Neuronal stem cell (in vitro differentiated cells): ENCODE measurements around the gene RARRES2. TPM values are rescaled to one million over a fixed set of nuclear protein-coding genes. Genes with fewer than 3 reads are reported as not detected.

Experiments used
- DNase-seq: peaks from one replicate; pipeline ENCODE4 v3.0.0-alpha.2; 2013; ENCODE audit warnings: low spot score
- H2AFZ ChIP-seq: one replicate; pipeline ENCODE4 v1.6.1; 2013; ENCODE audit warnings: mild to moderate bottlenecking, low read length, inconsistent platforms
- H2AK5ac ChIP-seq: 2 replicates; pipeline ENCODE4 v1.6.1; 2013; ENCODE audit warnings: low read depth, mild to moderate bottlenecking, inconsistent platforms, low read length, moderate library complexity, mixed read lengths
- H2BK120ac ChIP-seq: 2 replicates; pipeline ENCODE4 v1.6.1; 2013; ENCODE audit warnings: low read depth, mild to moderate bottlenecking, inconsistent platforms, low read length, moderate library complexity, mixed read lengths
- H2BK12ac ChIP-seq: one replicate; pipeline ENCODE4 v1.6.1; 2013; ENCODE audit warnings: low read length, inconsistent platforms
- H2BK15ac ChIP-seq: 2 replicates; pipeline ENCODE4 v1.6.1; 2013; ENCODE audit warnings: mild to moderate bottlenecking, low read length, inconsistent platforms, mixed read lengths
- H2BK5ac ChIP-seq: one replicate; pipeline ENCODE4 v1.6.1; 2013; ENCODE audit warnings: inconsistent platforms, mild to moderate bottlenecking, low read length, moderate library complexity
- H3K14ac ChIP-seq: one replicate; pipeline ENCODE4 v1.6.1; 2013; ENCODE audit warnings: low read length, inconsistent platforms
- H3K18ac ChIP-seq: 2 replicates; pipeline ENCODE4 v1.6.1; 2013; ENCODE audit warnings: low read length, inconsistent platforms
- H3K23ac ChIP-seq: 2 replicates; pipeline ENCODE4 v1.6.1; 2013; ENCODE audit warnings: low read depth, mild to moderate bottlenecking, mixed read lengths, low read length, inconsistent platforms; ENCODE audit not compliant: poor library complexity
- H3K27ac ChIP-seq: replicated peaks from 3 replicates; pipeline ENCODE4 v1.5.1; 2013; ENCODE audit warnings: low read length, inconsistent platforms
- H3K27me3 ChIP-seq, 3 experiments: 2 replicates each; pipeline ENCODE4 v1.6.1; 2013; ENCODE audit warnings: low read length in 3 of 3, mild to moderate bottlenecking in 2 of 3, inconsistent platforms in 1 of 3, low read depth in 1 of 3, mixed read lengths in 1 of 3, moderate library complexity in 1 of 3; ENCODE audit not compliant: control insufficient read depth in 3 of 3, insufficient read depth in 3 of 3
- H3K36me3 ChIP-seq, 2 donors: replicated peaks in 1 of 2; 2 replicates each; pipeline ENCODE4 v1.6.1; 2013; ENCODE audit warnings: low read length in 2 of 2; ENCODE audit not compliant: control insufficient read depth in 2 of 2, insufficient read depth in 2 of 2
- H3K4ac ChIP-seq: 2 replicates; pipeline ENCODE4 v1.6.1; 2013; ENCODE audit warnings: inconsistent platforms, mild to moderate bottlenecking, low read length, moderate library complexity
- H3K4me1 ChIP-seq, 2 donors: 1 replicate in 1 of 2; 2 replicates in 1 of 2; pipeline ENCODE4 v1.6.1; 2013; ENCODE audit warnings: low read length in 2 of 2, low read depth in 1 of 2; ENCODE audit not compliant: control insufficient read depth in 2 of 2, insufficient read depth in 1 of 2
- H3K4me2 ChIP-seq: one replicate; pipeline ENCODE4 v1.6.1; 2013; ENCODE audit warnings: mild to moderate bottlenecking, low read length, inconsistent platforms; ENCODE audit not compliant: insufficient read depth, poor library complexity, severe bottlenecking
- H3K4me3 ChIP-seq, 2 donors: 2 replicates each; pipeline ENCODE4 v1.5.1; 2013; ENCODE audit warnings: low read length in 2 of 2, mild to moderate bottlenecking in 2 of 2, inconsistent platforms in 1 of 2, moderate library complexity in 1 of 2
- H3K79me1 ChIP-seq: one replicate; pipeline ENCODE4 v1.6.1; 2013; ENCODE audit warnings: low read depth, mild to moderate bottlenecking, inconsistent platforms, low read length, moderate library complexity
- H3K9ac ChIP-seq: one replicate; pipeline ENCODE4 v1.6.1; 2013; ENCODE audit warnings: mild to moderate bottlenecking, low read depth, low read length, inconsistent platforms; ENCODE audit not compliant: poor library complexity
- H3K9me3 ChIP-seq, 2 donors: replicated peaks in 1 of 2; 2 replicates each; pipeline versions ENCODE3 to v1.6.1; 2013; ENCODE audit warnings: low read length in 2 of 2, mild to moderate bottlenecking in 2 of 2, inconsistent platforms in 1 of 2, low read depth in 1 of 2, mixed read lengths in 1 of 2, moderate library complexity in 1 of 2; ENCODE audit not compliant: control insufficient read depth in 2 of 2, insufficient read depth in 1 of 2
- H4K8ac ChIP-seq: one replicate; pipeline ENCODE4 v1.6.1; 2013; ENCODE audit warnings: low read depth, mild to moderate bottlenecking, inconsistent platforms, low read length, moderate library complexity
- H4K91ac ChIP-seq: one replicate; pipeline ENCODE4 v1.6.1; 2013; ENCODE audit warnings: low read length, low read depth, mild to moderate bottlenecking, inconsistent platforms; ENCODE audit not compliant: poor library complexity
- WGBS, 2 donors: extraction: QIAGEN DNeasy Blood & Tissue Kit; methylation state at CpG; one replicate each; pipeline ENCODE4 v1.1.7; 2013; ENCODE audit warnings: missing lambda C conversion rate in 2 of 2, mixed read lengths in 1 of 2; ENCODE audit not compliant: insufficient read length in 2 of 2, insufficient replicate concordance in 1 of 2; ENCODE audit errors: extremely low coverage in 2 of 2; 5-methylcytosine and 5-hydroxymethylcytosine counted together
- polyA plus RNA-seq, 2 experiments: library from polyadenylated mRNA; stranded (reverse); fragments of 200-250 nt; gene quantifications; one replicate each; pipeline ENCODE4 v1.2.3, GENCODE V29; 2013

The RARRES2 gene
- polyA plus RNA-seq (2013, experiment 1 of 2), result 0.99 TPM
- 1.0 TPM for polyA plus RNA-seq (2013, experiment 2 of 2)

- H3K27me3 ChIP-seq, result peaks cover 13 to 49% (median 37%) of the 10 kb centered on the region in 3 experiments
- no peaks in the 10 kb centered on the region for H3K36me3 ChIP-seq
- H3K23ac ChIP-seq, result peak within 1 kb of the TSS; percentile 61
- no peak within 1 kb of the TSS for H3K4ac ChIP-seq
- no peak within 1 kb of the TSS for H4K91ac ChIP-seq
- no peak within 1 kb of the TSS for H3K27ac ChIP-seq
- no peak for DNase-seq
- H2AK5ac ChIP-seq, result peak within 1 kb of the TSS; percentile 36
- H2BK15ac ChIP-seq, result peak within 1 kb of the TSS; percentile 77
- H3K79me1 ChIP-seq, result no peaks in the 10 kb centered on the region
- peak within 1 kb of the TSS; percentile 86 for H2AFZ ChIP-seq
- peak within 1 kb of the TSS; percentile 89 for H3K18ac ChIP-seq
- no CpG with 5 or more reads among the region's 49 CpGs for whole genome bisulfite sequencing, 2 donors
- H2BK120ac ChIP-seq, result no peak within 1 kb of the TSS
- H3K14ac ChIP-seq, result no peak within 1 kb of the TSS
- peaks cover 3 to 5% of the 10 kb centered on the region in 2 donors for H3K9me3 ChIP-seq
- peak within 1 kb of the TSS; percentile 30 for H3K9ac ChIP-seq
- H3K4me3 ChIP-seq, result peak within 1 kb of the TSS; percentile 43 to 70
- H3K4me1 ChIP-seq, result peaks cover 10% of the 10 kb centered on the region in 2 donors
- H4K8ac ChIP-seq, result no peak within 1 kb of the TSS
- H2BK12ac ChIP-seq, result no peak within 1 kb of the TSS
- H3K4me2 ChIP-seq, result peak within 1 kb of the TSS; percentile 75
- H2BK5ac ChIP-seq, result peak within 1 kb of the TSS; percentile 43
Measured at GRCh38 chr7:150341263-150342120, at the start of gene RARRES2. RARRES2 (minus strand) TSS chr7:150341629; CDS start chr7:150340609, 1,020 bp downstream.

GRCh38 chr7:150390205-150390604, 48.8 kb upstream of the RARRES2 start:
- Histone ChIP-seq H2BK120ac (no peak overlapping the region), H3K9ac (no peak overlapping the region), H3K23ac (no peak overlapping the region), H3K27me3 (no peaks in the 10 kb centered on the region), H3K4me3 (no peak overlapping the region), H3K18ac (peak overlapping the region; percentile 63), H3K4me1 (peaks cover 15 to 19% of the 10 kb centered on the region in 2 donors), H3K4me2 (no peak overlapping the region), H3K4ac (no peak overlapping the region), H4K8ac (no peak overlapping the region), H2BK15ac (no peak overlapping the region), H2BK5ac (no peak overlapping the region), H3K14ac (no peak overlapping the region), H3K9me3 (no peaks in the 10 kb centered on the region), H3K79me1 (peaks cover 7% of the 10 kb centered on the region), H2AK5ac (no peak overlapping the region), H2AFZ (no peak overlapping the region), H2BK12ac (no peak overlapping the region), H3K36me3 (peaks cover 14 to 49% of the 10 kb centered on the region in 2 donors), H3K27ac (no peak overlapping the region), H4K91ac (no peak overlapping the region)
- WGBS, 2 donors, result no CpG with 5 or more reads among the region's 7 CpGs
- DNase-seq, result no peak

DNA sequence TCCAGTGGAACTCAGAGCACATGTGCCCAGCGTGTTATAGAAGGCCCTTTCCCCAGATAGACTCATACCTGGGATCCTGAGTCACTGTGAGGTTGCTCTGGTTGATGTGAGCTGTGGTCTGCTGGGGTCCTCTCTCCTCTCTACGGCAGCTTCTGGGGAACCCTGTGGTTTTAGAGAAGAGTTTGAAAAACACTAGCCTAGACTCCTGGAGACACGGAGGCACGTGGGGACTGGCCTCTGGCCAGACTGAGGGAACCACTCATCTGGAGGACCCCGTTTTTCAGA, 48.0 kb upstream of the RARRES2 start:
- Histone ChIP-seq H3K14ac (no peak overlapping the region), H3K4ac (no peak overlapping the region), H3K4me3 (peak overlapping the region in 1 of 2 donors; percentile 1), H3K27me3 (no peaks in the 10 kb centered on the region), H3K9ac (no peak overlapping the region), H2AFZ (no peak overlapping the region), H2BK5ac (no peak overlapping the region), H2BK12ac (no peak overlapping the region), H3K79me1 (peaks cover 7% of the 10 kb centered on the region), H3K9me3 (no peaks in the 10 kb centered on the region), H3K23ac (no peak overlapping the region), H3K27ac (no peak overlapping the region), H2BK120ac (no peak overlapping the region), H2AK5ac (no peak overlapping the region), H4K8ac (no peak overlapping the region), H3K18ac (no peak overlapping the region), H3K36me3 (peaks cover 14 to 48% of the 10 kb centered on the region in 2 donors), H3K4me2 (no peak overlapping the region), H2BK15ac (no peak overlapping the region), H3K4me1 (peaks cover 22 to 27% of the 10 kb centered on the region in 2 donors), H4K91ac (no peak overlapping the region)
- DNase-seq, result no peak
- whole genome bisulfite sequencing, 2 donors, result no CpG with 5 or more reads among the region's 5 CpGs

DNA sequence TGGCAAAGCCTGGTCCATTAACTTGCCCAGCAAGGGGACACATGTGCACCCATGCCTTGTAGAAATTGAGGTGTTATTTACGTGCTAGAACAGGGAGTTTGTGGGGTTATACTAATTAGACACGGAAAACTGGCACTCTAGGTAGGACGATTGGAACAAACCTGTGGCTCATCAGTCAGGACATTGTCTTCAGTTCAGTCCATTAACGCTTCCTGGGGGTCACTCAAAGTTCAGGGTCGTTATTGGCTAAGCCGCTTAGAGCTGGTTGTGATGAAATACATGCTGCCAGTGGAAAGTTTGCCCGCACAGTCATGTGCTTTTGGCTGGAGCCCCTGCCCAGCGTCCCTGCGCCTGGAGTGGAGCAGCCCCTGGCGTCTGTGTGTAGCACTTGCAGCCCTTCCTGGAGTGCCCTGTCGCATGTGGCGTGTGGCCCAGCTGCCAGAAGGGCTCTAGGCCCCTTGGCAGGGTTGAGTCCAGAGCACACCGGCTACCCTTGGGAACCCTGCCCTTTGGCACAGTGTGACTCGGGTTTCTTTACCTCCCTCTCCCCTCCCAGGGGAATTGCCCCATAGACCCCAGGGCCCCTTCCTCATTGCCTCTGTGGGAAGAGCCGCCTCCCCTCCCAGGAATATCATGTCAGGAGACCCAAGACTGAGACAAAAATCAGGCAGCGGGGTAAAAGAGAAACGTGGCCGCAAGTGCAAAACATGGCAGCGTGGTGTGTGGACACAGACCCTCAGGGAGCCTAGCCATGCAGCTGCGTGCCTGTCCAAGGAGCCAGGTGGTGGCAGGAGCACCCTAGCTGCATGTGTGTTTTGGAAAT, 47.5 kb upstream of the RARRES2 start:
- no peaks in the 10 kb centered on the region for H3K9me3 ChIP-seq
- H3K18ac ChIP-seq, result peak overlapping the region; percentile 16
- H2AK5ac ChIP-seq, result no peak overlapping the region
- peaks cover 27 to 30% of the 10 kb centered on the region in 2 donors for H3K4me1 ChIP-seq
- peaks cover 7% of the 10 kb centered on the region for H3K79me1 ChIP-seq
- H2BK12ac ChIP-seq, result no peak overlapping the region
- no peak overlapping the region for H3K23ac ChIP-seq
- H3K4me3 ChIP-seq, result peak overlapping the region in 1 of 2 donors; percentile 1
- no peak overlapping the region for H4K91ac ChIP-seq
- no peaks in the 10 kb centered on the region for H3K27me3 ChIP-seq
- peaks cover 14 to 48% of the 10 kb centered on the region in 2 donors for H3K36me3 ChIP-seq
- no peak overlapping the region for H3K14ac ChIP-seq
- H2BK120ac ChIP-seq, result no peak overlapping the region
- no peak overlapping the region for H3K4ac ChIP-seq
- no peak for DNase-seq
- WGBS, 2 donors, result no CpG with 5 or more reads among the region's 20 CpGs
- no peak overlapping the region for H3K4me2 ChIP-seq
- H2BK5ac ChIP-seq, result no peak overlapping the region
- H4K8ac ChIP-seq, result no peak overlapping the region
- no peak overlapping the region for H2BK15ac ChIP-seq
- no peak overlapping the region for H2AFZ ChIP-seq
- no peak overlapping the region for H3K9ac ChIP-seq
- H3K27ac ChIP-seq, result no peak overlapping the region
